HG03432 (cell line): ENCODE results near the gene CASK.
A peak's percentile ranks its signal among the peaks of the same experiment; 100 is the strongest.
"Not testable (repeated sequence)": the region's sequence is repeated elsewhere in the genome, so short reads cannot be mapped to it uniquely, and the experiment has no call there.

Experiments used
- ATAC-seq: cut with Tn5 transposase; IDR thresholded peaks from one replicate; pipeline ENCODE4 v1.9.1; 2021; ENCODE audit warnings: mild to moderate bottlenecking, moderate library complexity; ENCODE audit not compliant: unreplicated experiment

Gene CASK

DNA sequence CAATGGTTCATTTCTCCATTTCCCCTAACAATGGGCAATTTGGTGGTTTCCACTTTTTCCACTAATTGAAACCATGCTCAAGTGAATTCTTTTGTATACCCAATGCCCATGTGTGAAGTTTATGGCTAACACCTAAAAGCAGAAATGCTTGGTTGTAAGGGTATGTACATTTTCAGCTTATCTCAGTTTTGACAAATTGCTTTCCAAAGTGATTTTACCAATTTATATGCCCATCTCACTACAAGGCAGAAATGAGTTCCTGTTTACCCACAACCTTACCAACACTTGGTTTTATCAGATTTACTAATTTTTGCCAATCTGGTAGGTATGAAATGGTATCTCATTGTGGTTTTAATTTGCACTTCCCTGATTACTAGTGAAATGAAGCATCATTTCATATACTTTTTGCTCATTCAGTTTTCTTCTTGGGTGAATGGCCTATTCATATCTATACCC is 219.8 kb downstream of the CASK start:
- ATAC-seq, result no peak

DNA sequence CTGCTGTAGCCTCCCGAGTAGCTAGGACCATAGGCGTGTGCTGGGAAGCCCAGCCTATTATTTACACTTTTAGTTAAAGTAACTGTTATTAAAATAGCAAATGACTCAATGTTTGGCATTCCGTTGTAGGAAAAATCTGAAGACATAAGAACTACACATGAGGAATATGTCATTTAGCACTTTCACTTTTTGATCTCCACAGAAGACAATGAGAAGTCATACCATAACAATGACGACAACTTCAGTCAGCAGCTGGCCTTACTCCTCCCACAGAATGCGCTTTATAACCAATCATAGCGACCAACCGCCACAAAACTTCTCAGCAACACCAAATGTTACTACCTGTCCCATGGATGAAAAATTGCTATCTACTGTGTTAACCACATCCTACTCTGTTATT is 227.9 kb downstream of the CASK start:
- ATAC-seq, result no peak

DNA sequence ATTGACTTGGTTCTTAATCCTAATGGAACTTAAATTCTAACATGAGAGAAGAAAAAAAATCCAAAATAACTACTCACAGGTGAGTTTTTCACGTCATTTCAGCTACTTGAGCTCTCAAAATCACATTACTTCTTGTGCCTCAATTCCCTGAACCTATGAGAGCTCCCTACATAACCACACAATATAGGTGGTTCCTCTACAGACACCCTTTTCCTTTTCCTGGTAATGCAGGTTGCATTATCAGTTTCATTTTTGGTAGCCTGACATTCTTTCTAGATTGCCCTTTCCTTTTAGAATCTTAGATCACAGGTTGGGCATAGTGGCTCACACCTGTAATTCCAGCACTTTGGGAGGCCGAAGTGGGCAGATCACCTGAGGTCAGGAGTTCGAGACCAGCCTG is 230.3 kb downstream of the CASK start:
- ATAC-seq, result no peak

DNA sequence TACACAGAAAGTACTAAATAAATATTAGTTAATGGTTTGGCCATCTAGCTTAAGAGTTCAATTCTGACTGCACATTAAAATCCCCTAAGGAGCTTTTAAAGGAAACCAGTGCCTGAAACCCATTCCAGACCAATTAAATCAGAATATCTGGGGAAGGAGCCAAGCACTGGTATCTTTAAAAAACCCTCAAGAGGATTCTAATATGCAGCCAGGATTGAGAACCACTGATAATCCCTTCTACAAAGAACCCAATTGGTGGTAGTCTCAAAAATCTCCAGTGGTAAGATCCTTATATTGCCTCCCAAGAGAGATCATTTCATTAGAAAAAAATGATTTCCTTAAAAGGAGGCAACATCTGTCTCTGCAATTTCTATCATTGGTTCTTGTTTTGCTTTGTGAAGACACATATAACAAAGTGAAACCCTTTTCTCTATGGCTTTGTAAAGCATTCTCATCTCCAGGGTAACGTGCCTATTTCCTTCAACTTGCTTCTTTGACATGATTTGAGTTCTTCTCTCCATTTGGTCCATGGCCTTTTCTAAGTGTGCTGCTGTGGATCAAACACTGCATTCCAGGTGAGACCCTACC is 231.1 kb downstream of the CASK start:
- ATAC-seq, result no peak

DNA sequence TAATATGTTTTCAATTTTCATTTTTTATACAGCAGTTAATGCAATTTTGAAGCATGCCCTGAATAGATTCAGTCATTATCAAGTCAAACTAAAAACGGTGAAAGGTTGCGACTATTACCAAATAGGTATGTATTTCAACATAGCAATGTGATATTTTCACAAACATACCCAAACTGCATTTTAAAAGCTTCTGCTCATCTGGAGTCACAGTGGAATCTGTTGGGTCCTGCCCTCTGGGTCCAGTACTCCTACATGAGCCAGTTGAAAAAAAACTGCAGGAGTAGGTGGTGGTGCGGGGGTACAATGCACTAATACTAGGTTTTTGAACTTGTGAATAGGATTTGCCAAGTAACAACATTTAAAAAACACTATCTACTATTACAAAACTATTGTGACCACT is 233.6 kb downstream of the CASK start:
- no peak for ATAC-seq

DNA sequence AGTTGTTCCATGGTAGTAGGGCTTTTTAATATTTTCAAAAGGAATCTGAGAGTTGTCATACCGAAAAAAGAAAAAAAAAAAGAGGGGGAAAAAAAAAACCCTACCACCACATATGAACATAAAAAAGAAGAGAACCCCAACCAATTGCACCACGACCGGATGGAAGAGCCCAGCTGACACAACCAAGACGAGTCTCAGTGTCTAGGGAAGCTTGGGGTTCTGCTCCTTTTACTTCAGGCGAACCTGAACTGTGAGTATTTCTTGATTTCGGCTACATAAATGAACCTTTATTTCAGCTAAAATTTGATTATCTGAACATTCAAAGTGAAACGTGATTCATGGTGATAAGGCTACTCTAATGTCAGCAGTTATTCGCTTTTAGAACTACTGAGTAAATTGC is 234.5 kb downstream of the CASK start, which contains the start of gene GPR34:
TSS of gene GPR34 (plus strand) at position 139 of the 400 bp plus-strand sequence. CDS start 6,661 bp downstream, outside the sequence.
- no peak for ATAC-seq

DNA sequence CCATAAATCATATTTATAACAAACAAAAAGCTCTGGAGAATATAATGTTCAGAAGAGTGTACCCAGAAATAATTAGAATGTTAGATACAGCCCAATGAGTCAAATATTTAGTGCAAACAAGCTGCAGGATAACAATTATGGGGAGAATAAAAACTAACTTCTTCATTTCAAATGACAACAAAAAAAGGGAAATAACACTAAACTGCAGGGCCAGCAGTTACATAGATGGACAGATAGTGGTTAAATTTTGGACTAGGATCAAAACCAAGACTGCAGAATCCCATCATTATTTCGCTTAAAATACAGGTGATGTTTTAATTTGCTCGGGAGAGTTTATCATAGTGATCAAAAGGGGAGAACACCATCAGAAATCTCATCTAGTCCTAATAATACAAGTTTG is 235.2 kb downstream of the CASK start:
- no peak for ATAC-seq

DNA sequence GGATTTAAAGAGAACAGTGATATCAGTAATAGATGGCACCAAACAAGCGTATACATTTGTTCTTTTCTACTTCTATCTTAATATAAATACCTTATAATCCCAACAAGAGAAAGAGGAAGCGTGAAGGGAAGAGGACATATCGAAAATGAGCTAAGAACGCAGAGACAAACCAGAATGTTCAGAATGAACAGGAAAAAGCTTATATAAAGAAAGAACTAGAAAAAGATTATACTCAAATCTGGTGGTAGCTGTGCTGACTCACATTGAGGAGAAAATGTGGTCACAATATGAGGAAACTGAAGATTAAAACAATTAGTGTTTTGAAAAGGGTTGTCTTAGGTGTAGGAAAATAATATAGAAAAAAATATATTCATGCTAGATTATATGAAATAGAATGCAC is 236.6 kb downstream of the CASK start:
- no peak for ATAC-seq

DNA sequence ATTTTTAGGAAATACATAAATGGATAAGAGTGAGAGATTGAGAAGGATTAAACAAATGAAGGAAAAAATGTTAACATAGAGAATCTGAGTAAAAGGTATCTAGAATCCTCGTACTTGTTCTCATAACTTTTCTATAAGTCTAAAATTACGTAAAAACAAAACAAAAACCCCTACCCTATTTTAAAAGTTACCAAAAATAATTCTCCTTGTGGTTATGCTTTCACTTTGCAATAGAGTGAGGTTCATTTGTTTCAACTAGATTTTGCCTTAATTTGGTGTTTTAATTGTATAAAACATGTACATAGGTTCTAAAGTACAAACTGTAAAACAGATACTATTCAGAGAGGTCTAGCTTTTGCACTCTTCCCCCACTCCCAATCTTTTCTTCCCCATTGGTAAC is 238.4 kb downstream of the CASK start:
- ATAC-seq, result no peak

DNA sequence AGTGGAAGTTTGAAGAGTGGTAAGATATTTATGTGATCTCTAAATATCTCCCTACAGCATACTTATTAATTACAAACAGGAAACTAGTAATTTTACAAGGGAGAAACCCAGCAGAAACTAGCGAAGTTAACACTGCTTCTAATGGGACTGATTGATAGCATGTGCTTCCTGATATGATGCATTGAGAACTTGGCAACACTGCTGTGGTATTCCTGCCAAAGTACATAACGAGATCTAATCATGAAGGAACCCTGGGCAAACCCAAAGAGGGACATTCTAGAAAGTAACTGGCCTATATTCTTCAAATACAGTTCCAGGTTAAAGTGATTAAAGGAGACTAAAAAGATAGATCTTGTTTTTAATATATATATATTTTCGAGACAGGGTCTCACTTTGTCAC is 239.2 kb downstream of the CASK start:
- ATAC-seq, result no peak

DNA sequence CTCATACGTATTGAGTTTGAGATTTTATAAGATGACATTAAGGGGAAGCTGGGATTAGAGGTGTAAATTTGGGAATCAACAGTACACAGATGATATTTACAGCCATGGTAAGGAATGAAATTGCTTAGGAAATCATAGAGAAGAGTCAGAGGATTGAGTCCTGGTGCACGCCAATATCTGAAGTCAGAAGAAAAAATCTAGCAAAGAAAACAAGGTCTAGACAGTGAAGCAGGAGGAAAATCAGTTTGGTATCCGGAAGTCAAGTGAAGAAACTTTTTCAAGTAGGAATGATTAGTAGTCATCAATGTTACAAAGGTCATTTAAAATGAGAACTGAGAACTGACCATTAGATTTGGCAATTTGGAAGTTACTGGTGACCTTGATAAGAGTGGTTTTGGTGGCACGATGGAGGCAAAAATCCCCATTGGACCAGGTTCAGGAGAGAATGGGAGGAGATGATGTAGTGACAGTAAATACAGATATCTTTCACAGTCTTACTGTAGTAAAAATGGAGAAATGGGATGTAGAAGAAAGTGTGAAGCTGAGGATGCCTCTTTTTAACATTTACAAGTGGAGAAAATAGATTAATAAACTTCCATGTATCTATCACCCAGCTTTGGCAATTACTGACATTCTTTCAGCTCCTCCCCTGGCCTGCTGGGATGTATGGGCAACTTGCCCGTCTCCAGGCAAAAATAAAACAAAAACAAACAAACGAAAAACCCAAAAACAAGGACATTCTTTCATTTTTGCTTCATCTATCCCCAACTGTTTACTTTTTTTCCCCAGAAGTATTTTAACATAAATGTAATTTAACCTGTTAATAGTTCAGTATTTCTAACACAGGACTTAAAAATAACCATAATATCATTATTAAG is 245.9 kb downstream of the CASK start:
- ATAC-seq, result no peak

DNA sequence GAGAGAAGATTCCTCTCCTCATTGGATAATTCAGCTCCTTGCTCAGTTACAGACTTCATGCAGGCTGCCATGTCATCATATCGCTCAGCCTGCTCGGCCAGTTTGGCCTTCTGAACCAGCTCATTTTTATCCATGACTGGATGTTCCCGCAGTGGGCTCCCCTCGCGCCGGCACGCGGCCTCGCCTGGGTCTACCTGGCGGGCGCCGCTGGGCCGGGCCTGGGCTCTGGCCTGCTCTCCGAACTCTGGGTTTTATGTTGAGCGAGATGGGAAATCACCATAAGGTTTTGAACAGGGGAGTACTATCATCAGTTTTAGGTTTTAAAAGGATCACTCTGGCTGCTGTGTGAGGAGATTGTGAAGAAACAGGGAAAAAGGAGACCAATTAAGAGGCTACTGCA is 247.0 kb downstream of the CASK start:
- not testable (repeated sequence) for ATAC-seq

DNA sequence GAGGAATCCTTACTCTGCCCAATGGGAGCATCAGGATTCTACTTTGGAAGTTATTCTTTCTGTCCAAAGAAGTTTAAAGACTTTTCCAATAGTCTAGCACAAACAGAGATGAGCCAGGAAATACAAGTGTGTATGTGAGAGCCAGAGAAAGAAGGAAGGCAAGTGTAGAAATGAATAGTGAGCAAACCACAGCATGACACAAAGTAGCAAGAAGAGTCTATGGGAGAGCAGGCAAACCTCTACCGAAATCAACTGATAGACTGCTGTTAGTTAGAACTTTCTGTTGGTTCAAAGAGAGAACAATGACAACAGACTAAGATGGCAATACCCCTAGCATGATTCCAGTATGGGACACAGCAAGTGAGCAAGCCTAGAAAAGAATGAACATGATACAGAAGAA is 250.7 kb downstream of the CASK start:
- ATAC-seq, result no peak

DNA sequence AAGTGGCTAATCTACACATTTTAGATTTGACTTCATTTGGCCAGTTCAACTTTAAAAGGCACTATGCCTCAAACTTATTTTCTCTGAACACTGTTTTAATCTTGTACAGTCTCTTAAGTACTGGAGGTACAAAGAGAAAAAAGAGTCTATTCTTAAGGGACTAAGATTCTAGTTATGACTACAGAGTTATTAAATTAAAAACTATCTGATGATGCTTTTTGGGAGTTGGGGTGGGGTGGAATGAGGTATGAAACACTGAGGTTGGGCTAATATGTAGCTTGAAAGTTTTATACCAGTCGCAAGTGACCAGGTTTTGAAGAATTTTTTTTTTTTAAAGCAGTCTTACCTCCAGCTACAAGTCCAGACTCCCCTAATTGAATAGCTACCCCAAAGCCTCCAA is 252.3 kb downstream of the CASK start:
- ATAC-seq, result peak; percentile 51

DNA sequence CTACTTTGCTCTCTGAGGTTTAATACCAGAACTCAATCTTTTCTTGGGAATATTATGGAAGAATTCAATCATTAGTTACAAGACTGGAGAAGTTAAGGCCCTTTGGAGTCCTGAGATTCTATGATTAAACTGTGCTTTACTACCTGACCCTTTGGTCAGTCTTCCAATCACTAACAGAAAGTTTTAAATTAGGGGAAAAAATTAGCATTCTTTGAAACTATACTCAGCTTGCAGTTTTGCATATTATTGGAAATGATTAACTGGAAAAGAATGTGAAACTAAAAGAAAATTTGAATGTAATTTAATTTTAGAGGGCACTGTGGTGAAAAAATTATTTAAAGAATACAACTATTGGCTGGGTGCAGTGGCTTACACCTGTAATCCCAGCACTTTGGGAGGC is 253.2 kb downstream of the CASK start:
- ATAC-seq, result no peak

DNA sequence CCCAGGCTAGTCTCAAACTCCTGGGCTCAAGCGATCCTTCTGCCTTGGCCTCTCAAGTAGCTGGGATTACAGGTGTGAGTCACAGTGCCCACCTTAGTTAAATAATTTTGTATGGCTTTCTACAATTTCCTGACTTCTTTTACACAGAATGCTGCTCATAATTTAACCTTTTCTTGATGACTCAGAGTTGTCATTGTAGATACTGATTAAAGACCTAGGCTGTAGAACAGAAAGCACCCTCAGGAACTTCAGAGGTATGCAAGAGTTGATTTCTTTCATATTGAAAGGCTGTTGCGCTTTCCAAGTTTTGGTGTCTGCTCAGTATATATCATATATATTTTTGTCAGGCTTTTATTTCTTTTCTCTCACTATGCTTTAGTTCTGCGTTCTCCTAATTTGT is 255.7 kb downstream of the CASK start:
- ATAC-seq, result no peak

DNA sequence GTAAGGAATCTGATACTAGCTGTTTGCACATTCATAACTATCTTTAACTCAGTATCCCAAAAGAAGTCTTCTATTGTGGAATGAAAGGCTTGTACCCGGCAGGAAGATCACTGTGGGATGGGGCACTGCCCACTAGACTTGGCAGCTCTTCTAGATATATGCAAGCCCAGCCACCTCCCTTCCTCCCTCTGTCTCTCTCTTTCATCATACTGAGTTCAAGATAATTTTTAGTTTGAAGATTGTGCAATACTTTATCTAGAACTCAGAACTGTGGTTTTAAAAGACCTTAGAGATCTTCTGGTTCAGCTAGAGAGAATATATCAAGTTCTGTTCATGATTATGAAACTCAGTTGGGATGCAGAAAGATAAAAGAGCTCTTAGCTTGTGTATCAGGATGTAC is 257.1 kb downstream of the CASK start:
- no peak for ATAC-seq

DNA sequence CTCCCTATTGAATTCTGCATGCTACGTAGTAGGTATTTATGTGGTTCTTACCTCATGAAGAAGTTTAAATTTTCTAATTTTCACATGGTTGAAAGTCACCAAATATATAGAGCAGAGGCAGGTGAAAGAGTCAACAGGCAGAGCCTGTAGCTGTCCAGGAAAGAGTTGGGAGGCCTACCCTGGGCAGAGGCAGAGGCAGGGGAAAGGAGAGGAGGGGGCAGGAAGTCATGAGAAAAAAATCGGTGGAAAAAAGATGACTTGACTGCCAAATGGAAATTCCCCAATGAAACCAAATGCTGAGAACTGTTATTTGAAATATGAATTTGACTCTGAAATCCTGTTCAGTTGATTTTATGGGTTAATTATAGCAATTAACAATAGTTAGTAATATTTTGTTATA is 257.7 kb downstream of the CASK start:
- ATAC-seq, result no peak

DNA sequence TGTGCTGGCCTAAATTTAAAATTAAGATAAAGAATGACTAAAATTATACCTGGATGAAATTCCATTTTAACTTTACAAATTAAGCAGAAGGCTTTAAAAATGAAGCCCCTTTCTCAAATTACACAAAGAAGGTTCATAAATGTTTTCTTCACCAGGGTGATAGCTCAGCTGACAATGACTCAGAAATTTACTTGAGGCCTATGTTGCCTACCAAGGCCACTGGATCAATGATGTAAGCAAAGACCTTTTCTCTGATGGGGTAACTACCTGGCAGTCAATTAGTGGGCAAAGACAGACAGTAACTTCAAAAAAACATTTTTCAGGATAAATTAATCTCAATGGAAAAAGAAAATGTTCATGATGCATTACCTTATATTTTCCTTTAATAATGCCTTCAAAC is 258.4 kb downstream of the CASK start:
- no peak for ATAC-seq

DNA sequence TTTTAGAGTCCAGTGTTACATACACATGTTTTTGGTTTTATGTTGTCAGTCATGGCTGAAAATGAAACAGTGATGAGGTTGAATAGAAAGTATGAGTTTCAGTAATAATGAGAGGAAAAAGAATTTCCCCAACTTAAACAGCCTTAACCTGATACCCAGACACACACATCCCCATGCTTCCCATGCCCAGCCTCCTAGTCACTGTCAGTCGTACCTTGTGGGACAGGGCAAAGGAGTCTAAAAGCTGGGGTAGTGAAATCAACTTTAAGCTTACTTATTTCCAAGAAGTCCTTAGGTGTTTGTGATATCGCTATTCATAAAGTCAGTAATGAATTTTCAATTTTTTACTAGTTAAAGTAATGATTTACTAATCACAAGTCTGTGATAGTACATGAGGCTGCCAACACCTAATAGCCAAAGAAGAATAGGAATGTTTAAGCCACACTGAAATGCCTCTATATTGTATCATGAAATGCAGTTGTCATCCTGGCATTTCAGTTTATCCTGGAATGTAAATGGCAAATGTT is 258.9 kb downstream of the CASK start:
- ATAC-seq, result peak; percentile 96

DNA sequence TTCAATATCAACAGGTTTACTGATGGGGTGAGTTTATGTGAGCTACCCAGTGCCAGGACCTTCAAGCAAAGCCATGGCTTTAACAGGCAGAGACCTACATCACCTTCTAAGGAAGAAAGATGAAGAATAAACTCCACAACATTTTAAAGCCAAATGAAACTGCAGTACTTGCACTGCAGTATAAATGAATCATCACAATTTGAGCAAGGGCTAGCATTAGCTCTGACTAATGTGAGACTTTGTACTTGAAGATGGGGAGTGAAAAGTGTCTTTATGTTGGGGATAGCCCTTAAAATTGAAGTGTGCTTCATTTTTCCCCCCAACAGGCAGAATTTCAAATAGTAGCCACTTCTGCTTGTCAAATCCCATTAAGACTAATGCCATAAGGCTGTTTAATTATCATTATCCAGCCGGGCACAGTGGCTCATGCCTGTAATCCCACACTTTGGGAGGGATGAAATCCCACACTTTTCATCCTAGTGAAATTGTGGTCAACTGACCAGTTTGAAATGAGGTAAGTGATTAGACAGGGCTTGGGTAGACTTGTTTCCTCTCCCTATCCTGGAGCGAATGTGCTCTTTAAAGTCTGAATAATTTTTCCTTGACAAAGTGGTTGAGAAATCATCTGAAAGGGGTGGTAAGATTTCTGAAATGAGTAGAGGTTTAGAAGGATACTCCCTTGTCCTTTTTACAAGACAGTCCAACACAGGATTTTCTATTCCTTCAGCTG is 261.8 kb downstream of the CASK start:
- no peak for ATAC-seq

DNA sequence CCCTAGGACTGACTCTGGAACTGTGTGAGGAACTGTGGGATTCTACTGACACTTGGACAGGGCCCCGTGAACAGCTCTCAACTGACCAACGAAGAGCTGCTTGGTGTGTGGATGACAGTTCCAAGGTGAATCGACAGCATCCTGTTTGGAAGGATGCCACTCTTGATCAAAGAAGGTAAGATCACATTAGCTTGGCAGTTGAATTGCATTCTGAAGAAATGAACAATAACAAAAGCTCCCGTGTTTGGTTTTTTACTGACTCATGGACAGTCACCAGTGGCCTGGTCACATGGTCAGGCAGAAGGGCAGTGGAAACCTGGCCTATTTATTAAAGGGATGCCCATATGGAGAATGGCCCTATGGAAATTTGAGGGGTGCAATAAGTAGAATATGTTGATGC is 267.7 kb downstream of the CASK start:
- ATAC-seq, result no peak
